ENCODE measurements around the gene HYAL1. TPM values are rescaled to one million over a fixed set of nuclear protein-coding genes. Genes with fewer than 3 reads are reported as not detected.

HYAL1 gene
- polyA plus RNA-seq, 2 of the 4 experiments (the other 2 are of a cell fraction) = 0.62 to 1.1 TPM

GRCh38 chr3:50298836-50299637 lies 4.3 kb downstream of the HYAL1 start, which contains the start of the genes HYAL3 and NAA80 (continued):
- TF ChIP-seq, protein P1, sequence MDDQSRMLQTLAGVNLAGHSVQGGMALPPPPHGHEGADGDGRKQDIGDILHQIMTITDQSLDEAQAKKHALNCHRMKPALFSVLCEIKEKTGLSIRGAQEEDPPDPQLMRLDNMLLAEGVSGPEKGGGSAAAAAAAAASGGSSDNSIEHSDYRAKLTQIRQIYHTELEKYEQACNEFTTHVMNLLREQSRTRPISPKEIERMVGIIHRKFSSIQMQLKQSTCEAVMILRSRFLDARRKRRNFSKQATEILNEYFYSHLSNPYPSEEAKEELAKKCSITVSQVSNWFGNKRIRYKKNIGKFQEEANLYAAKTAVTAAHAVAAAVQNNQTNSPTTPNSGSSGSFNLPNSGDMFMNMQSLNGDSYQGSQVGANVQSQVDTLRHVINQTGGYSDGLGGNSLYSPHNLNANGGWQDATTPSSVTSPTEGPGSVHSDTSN (IDR thresholded peaks at IDR 0.05) = no peak
- no peak for TF ChIP-seq RCOR1 (IDR thresholded peaks at IDR 0.05; ENCODE audit: low read depth, low read length)

DNA sequence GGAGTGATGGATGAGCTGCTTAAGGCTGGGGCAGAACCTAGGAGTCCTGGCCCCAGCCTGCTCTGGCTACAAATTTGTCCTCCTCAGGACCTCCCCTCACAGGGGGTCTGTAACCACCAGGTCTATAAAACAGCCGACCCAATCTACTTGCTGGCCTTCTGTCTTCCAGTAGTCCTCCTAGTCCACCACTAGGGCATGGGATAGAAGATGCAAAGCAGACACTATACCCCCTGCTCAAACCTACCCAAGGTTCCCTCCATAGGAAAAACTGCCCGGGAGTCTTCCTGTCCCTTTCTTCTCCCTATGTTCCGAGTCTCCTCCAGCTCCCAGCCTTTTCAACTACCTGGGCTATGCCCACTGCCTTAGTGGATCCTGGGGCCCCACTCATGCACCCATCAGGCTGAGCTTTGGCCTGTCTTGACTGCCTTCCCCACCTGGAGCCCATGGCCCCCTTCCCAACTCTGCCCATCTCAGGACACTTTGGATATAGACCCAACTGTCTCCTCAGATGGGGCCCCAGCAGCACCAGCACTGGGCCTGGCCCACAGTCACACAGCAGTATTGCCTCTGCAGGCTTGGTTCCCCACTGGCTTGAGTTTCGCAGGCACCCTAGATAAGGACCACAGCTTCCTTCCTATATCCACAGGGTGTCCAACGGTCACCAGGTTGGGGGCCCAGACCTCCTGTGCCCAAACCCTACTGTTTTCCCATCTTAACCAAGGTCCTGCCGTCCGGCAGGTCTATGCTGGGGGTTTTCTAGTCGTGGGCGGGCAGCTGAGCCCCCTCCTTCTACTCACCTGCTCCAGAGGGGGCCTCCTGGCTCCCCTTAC lies 5.3 kb downstream of the HYAL1 start:
- ATAC-seq (peak; percentile 15 to 16; a peak in 3 of 6 replicates), FAIRE-seq (no peak), DNase-seq (ENCODE audit: low read depth in 1 of 2, low spot score in 1 of 2) (peak in 1 of 2 experiments; percentile 32)
- POLR2A ChIA-PET = no interaction called here
- TF ChIP-seq MAFK (IDR thresholded peaks at IDR 0.05; ENCODE audit: partially characterized antibody) (no peak), CHD2 (IDR thresholded peaks at IDR 0.05; ENCODE audit: low read length, partially characterized antibody) (no peak), ZSCAN20 (CRISPR knock-in tag; IDR thresholded peaks at IDR 0.05) (no peak), HOXB13 (CRISPR knock-in tag; IDR thresholded peaks at IDR 0.05; ENCODE audit: low read depth) (no peak), FOSL2 (IDR thresholded peaks at IDR 0.05) (no peak), FOSL2 (CRISPR knock-in tag; IDR thresholded peaks at IDR 0.05) (no peak), RNF2 (IDR thresholded peaks at IDR 0.05; ENCODE audit: borderline replicate concordance, low read depth) (no peak), KDM1A (IDR thresholded peaks at IDR 0.05; ENCODE audit: low read depth) (no peak), TP53 (CRISPR knock-in tag; IDR thresholded peaks at IDR 0.05) (no peak), HOXB5 (CRISPR knock-in tag; IDR thresholded peaks at IDR 0.05) (no peak), JUN (IDR thresholded peaks at IDR 0.05) (no peak), ZFP36 (IDR thresholded peaks at IDR 0.05; ENCODE audit: borderline replicate concordance, partially characterized antibody) (no peak), HES2 (IDR thresholded peaks at IDR 0.05) (no peak)
- TF ChIP-seq, protein P2, sequence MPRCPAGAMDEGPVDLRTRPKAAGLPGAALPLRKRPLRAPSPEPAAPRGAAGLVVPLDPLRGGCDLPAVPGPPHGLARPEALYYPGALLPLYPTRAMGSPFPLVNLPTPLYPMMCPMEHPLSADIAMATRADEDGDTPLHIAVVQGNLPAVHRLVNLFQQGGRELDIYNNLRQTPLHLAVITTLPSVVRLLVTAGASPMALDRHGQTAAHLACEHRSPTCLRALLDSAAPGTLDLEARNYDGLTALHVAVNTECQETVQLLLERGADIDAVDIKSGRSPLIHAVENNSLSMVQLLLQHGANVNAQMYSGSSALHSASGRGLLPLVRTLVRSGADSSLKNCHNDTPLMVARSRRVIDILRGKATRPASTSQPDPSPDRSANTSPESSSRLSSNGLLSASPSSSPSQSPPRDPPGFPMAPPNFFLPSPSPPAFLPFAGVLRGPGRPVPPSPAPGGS (IDR thresholded peaks at IDR 0.05) = no peak
- CTCF ChIA-PET = interaction anchor here (0.8 to 3.5 kb wide), 7 partner anchors 22 to 103 kb away, joined by 3 to 21 read pairs (median 3); partner anchors contain the start of gene HYAL2
- WGBS (ENCODE audit: missing lambda C conversion rate) = 82% methylated on average over 8 of the region's 9 CpGs
- Histone ChIP-seq H3K9me3 (no peaks in the 10 kb centered on the region), H3K4me1 (peaks cover 22% of the 10 kb centered on the region), H3K4me2 (peak overlapping the region; percentile 98), H3K27ac (peak overlapping the region; percentile 92 to 98), H3K4me3 (peak overlapping the region; percentile 77)

DNA sequence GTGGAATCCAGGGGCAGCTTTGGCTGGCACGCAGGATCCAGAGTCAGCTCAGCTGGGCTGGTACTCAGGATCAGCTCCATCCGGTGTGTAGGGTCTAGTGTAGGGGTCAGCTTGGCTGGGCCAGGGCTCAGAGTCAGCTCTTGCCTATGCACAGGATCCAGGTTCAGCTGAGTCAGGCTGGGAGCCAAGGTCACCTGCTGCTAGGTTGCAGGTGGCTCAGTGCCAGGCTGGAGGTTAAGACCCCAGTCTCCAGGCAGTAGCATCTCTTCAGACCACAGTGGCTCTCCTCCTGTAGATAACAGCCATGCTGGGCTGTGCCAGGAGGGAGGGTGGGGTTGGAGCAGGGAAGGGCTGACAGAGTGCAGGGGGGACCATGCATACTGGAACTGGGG lies 6.0 kb downstream of the HYAL1 start:
- DNase-seq (ENCODE audit: low read depth in 1 of 2, low spot score in 1 of 2) = no peak
- CTCF ChIA-PET = interaction anchor here (0.8 to 2.5 kb wide), 4 partner anchors 25 to 50 kb away, joined by 3 to 13 read pairs (median 3); no protein-coding TSS in a partner anchor
- TF ChIP-seq SREBF2 (IDR thresholded peaks at IDR 0.05) = no peak
- no peak for TF ChIP-seq ZFP36 (IDR thresholded peaks at IDR 0.05; ENCODE audit: borderline replicate concordance, partially characterized antibody)
- TF ChIP-seq CEBPB (IDR thresholded peaks at IDR 0.05) = no peak
- TF ChIP-seq EP300 (IDR thresholded peaks at IDR 0.05) = no peak
- no peak for TF ChIP-seq GATA3 (IDR thresholded peaks at IDR 0.05; ENCODE audit: borderline replicate concordance)
- TF ChIP-seq PHF8 (IDR thresholded peaks at IDR 0.05; ENCODE audit: borderline replicate concordance, low read depth) = no peak
- TF ChIP-seq RARB (CRISPR knock-in tag; IDR thresholded peaks at IDR 0.05) = no peak
- TF ChIP-seq HDAC2 (IDR thresholded peaks at IDR 0.05) = no peak
- TF ChIP-seq, protein P3, sequence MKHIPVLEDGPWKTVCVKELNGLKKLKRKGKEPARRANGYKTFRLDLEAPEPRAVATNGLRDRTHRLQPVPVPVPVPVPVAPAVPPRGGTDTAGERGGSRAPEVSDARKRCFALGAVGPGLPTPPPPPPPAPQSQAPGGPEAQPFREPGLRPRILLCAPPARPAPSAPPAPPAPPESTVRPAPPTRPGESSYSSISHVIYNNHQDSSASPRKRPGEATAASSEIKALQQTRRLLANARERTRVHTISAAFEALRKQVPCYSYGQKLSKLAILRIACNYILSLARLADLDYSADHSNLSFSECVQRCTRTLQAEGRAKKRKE (CRISPR knock-in tag; IDR thresholded peaks at IDR 0.05; ENCODE audit: low read depth) = no peak
- TF ChIP-seq ESRRA (IDR thresholded peaks at IDR 0.05; ENCODE audit: borderline replicate concordance, low read length) = no peak
- TF ChIP-seq, protein P4, sequence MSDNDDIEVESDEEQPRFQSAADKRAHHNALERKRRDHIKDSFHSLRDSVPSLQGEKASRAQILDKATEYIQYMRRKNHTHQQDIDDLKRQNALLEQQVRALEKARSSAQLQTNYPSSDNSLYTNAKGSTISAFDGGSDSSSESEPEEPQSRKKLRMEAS (IDR thresholded peaks at IDR 0.05) = no peak
- TF ChIP-seq NR3C1 (IDR thresholded peaks at IDR 0.05) = no peak
- Histone ChIP-seq H3K27ac (no peak overlapping the region), H3K4me3 (no peak overlapping the region), H3K9me3 (no peaks in the 10 kb centered on the region), H3K4me2 (no peak overlapping the region), H3K4me1 (peaks cover 23% of the 10 kb centered on the region; the same call in 2 of the 3 replicates)
- POLR2A ChIA-PET = no interaction called here
- ATAC-seq = no peak
- 100% methylated on average over 1 of the region's 2 CpGs for WGBS (ENCODE audit: missing lambda C conversion rate)
- FAIRE-seq = no peak
